Motor neuron (in vitro differentiated cells): ENCODE data around the gene SRPK3. TPM values are rescaled to one million over a fixed set of nuclear protein-coding genes. Genes with fewer than 3 reads are reported as not detected.

ENCODE experiments used
- ATAC-seq, 8 experiments: fragments of 200-7000 bp; cut with Tn5 transposase; replicated peaks in 6 of 8; 2 replicates each; pipeline ENCODE4 v1.8.0; 2021; ENCODE audit warnings: mild to moderate bottlenecking in 8 of 8, moderate library complexity in 8 of 8
- H3K27ac ChIP-seq, 2 donors: fragments of 250-450 bp; sonication (Bioruptor Pico); 2 replicates each; pipeline ENCODE4 v1.9.0; 2021; ENCODE audit warnings: antibody characterized with exemption in 2 of 2, mild to moderate bottlenecking in 2 of 2, moderate library complexity in 1 of 2
- H3K4me1 ChIP-seq, 2 donors: fragments of 250-450 bp; sonication (Bioruptor Pico); replicated peaks in 1 of 2; 2 replicates each; pipeline ENCODE4 v1.6.1; 2021; ENCODE audit warnings: antibody characterized with exemption in 2 of 2, mild to moderate bottlenecking in 2 of 2, moderate library complexity in 1 of 2
- H3K4me3 ChIP-seq, 5 donors: fragments of 250-450 bp; sonication (Bioruptor Pico); 2 replicates each; pipeline ENCODE4 v1.9.0; 2021; ENCODE audit warnings: antibody characterized with exemption in 5 of 5, mild to moderate bottlenecking in 5 of 5, moderate library complexity in 4 of 5
- WGBS, 10 experiments: fragments of 450-650 bp; shearing (Covaris generic); methylation state at CpG; one replicate each; pipeline ENCODE4 v1.0.0; 2022; 5-methylcytosine and 5-hydroxymethylcytosine counted together
- in situ Hi-C, 9 experiments: fragments of 400-800 bp; cut with MboI; loops; one replicate each; pipeline ENCODE4 v1.15.0; 2021; ENCODE audit warnings: low sequenced_read_pairs in 9 of 9, low pct_unique_long_range_greater_than_20kb in 2 of 9; ENCODE audit not compliant: unreplicated experiment in 9 of 9
- total RNA-seq, 8 experiments: library from RNA; unstranded; fragments of 300-600 nt; gene quantifications; 2 replicates each; pipeline versions ENCODE4 v1.2.3 to v1.2.4, GENCODE V29; 2022

SRPK3 gene
- total RNA-seq, 8 experiments from 2014 or later, result 0.51 to 5.0 (median 0.93) TPM

- no peak for ATAC-seq
- Histone ChIP-seq H3K4me3 (no peak overlapping the region), H3K27ac (no peak overlapping the region), H3K4me1 (peaks cover 27 to 30% of the 10 kb centered on the region in 2 donors)
- WGBS, 10 experiments, result 63% methylated on average over 10 of the region's 23 CpGs; no CpG with 5 or more reads in 9 of the 10 experiments
- in situ Hi-C loops, result no loop called here
These were observed 11.5 kb upstream of the SRPK3 start for GRCh38 chrX:153769158-153769864.

DNA sequence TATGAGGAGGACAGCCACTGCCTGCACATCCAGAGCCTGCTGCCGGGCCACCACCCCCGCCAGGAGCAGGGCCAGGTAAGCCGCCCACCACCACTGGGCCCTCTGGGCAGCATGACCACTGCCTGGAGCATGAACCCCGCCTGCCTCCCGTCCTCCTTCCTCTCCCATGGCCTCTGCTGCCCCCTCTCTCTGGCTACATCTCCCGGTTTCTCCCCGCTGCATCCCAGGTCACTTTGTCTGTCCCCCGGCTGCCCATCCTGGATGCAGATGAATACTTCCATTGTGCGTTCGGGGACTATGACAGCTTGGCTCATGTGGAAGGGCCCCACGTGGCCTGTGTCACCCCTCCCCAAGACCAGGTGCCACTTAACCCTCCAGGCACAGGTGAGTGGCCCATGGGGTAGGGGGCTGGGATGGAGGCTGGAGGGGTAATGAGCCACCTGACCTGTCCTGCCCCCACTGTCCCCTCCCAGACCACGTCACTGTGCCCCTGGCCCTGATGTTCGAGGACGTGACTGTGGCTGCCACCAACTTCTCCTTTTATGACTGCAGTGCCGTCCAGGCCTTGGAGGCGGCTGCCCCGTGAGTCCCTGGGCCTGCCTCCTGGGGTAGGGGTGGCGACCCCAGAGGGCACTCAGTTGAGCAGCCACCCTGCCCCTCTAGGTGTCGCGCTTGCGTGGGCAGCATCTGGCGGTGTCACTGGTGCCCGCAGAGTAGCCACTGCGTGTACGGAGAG is 10.8 kb upstream of the SRPK3 start:
- H3K4me1 ChIP-seq, result peaks cover 20 to 22% of the 10 kb centered on the region in 2 donors
- no peak for ATAC-seq
- no peak overlapping the region for H3K27ac ChIP-seq
- in situ Hi-C loops, result no loop called here
- whole genome bisulfite sequencing, 10 experiments, result 61% methylated on average over 6 of the region's 25 CpGs; no CpG with 5 or more reads in 9 of the 10 experiments
- H3K4me3 ChIP-seq, result no peak overlapping the region

- WGBS, 10 experiments, result 17 to 20% methylated on average over 1 of the region's 18 CpGs; no CpG with 5 or more reads in 8 of the 10 experiments
- no peak for ATAC-seq
- no peak overlapping the region for H3K4me3 ChIP-seq
- H3K27ac ChIP-seq, result no peak overlapping the region
- peaks cover 14 to 15% of the 10 kb centered on the region in 2 donors for H3K4me1 ChIP-seq
- in situ Hi-C loops, result no loop called here
These were observed 10.0 kb upstream of the SRPK3 start for GRCh38 chrX:153770601-153771414.

GRCh38 chrX:153771415-153772315 is 9.2 kb upstream of the SRPK3 start:
- WGBS, 10 experiments, result no CpG with 5 or more reads among the region's 37 CpGs
- in situ Hi-C loops, result no loop called here
- peaks cover 6% of the 10 kb centered on the region in 2 donors for H3K4me1 ChIP-seq
- no peak overlapping the region for H3K27ac ChIP-seq
- ATAC-seq, result no peak
- no peak overlapping the region for H3K4me3 ChIP-seq

DNA sequence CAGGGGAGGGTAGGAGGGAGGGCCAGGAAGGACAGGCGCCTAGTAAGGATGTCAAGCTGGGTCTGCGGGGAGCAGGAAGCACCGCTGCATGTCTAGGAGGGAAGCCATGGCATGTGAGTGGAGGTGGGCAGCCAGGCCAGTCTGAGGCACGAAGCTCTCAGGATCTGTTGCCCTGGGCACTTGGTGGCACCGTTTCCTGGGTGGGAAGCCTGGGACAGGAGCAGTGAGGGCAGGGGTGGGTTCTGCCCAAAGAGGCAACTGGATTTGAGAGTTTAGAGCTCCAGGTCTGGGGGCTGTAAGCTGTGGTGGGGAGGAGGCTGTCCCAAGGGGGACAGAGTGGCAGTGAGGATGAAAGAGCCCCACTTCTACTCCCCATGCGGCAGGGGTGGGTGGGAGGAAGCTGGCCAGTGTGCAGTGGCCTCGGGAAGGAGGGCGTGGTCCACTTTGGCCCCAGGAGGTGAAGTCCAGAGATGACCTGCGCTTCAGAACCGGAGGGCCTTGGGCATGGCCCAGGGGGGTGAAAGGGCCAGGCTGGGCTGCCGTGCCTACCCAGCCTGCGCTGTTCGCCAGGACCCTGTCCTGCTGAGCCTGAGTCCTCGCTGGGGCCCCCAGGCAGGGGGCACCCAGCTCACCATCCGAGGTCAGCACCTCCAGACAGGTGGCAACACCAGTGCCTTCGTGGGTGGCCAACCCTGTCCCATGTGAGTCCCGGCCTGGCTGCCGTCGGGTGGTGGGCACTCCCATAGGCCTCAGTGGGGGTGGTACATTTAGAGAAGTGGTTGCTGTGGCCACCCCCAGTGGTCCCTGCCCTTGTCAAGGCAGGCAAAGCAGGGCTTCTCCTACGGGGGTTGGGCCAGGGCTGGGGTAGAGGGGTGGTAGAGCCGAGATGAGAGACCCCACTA is 8.3 kb upstream of the SRPK3 start:
- ATAC-seq, result no peak
- Histone ChIP-seq H3K4me1 (peaks cover 0 to 2% of the 10 kb centered on the region in 2 donors), H3K4me3 (no peak overlapping the region), H3K27ac (no peak overlapping the region)
- in situ Hi-C loops, result no loop called here
- WGBS, 10 experiments, result 40 to 100% methylated on average over 2 of the region's 21 CpGs; no CpG with 5 or more reads in 8 of the 10 experiments

GRCh38 chrX:153773218-153773611 is 7.6 kb upstream of the SRPK3 start:
- Histone ChIP-seq H3K27ac (no peak overlapping the region), H3K4me1 (peaks cover 0 to 2% of the 10 kb centered on the region in 2 donors), H3K4me3 (no peak overlapping the region)
- no peak for ATAC-seq
- in situ Hi-C loops, result no loop called here
- 27% methylated on average over 2 of the region's 23 CpGs; no CpG with 5 or more reads in 9 of the 10 experiments for WGBS, 10 experiments

DNA sequence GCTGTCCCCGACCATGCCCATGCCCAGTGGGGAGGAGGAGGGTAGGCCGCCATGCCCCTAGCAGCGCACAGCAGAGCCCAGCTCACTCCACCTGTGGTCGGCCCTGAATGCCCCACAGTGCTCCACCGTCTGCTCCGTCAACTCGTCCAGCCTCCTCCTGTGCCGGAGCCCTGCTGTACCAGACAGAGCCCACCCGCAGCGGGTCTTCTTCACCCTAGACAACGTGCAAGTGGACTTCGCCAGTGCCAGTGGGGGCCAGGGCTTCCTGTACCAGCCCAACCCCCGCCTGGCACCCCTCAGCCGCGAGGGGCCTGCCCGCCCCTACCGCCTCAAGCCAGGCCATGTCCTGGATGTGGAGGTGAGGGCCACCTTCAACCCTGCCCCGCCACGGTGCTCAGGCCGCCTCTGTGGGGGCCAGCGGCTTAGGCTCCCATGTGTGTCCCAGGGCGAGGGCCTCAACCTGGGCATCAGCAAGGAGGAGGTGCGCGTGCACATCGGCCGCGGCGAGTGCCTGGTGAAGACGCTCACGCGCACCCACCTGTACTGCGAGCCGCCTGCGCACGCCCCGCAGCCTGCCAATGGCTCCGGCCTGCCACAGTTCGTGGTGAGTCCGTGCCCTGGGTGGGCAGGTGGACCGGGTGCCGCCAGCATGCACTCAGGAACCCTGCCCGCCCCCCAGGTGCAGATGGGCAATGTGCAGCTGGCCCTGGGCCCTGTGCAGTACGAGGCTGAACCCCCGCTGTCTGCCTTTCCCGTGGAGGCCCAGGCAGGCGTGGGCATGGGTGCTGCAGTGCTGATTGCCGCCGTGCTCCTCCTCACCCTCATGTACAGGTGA is 6.9 kb upstream of the SRPK3 start:
- in situ Hi-C loops, result no loop called here

DNA sequence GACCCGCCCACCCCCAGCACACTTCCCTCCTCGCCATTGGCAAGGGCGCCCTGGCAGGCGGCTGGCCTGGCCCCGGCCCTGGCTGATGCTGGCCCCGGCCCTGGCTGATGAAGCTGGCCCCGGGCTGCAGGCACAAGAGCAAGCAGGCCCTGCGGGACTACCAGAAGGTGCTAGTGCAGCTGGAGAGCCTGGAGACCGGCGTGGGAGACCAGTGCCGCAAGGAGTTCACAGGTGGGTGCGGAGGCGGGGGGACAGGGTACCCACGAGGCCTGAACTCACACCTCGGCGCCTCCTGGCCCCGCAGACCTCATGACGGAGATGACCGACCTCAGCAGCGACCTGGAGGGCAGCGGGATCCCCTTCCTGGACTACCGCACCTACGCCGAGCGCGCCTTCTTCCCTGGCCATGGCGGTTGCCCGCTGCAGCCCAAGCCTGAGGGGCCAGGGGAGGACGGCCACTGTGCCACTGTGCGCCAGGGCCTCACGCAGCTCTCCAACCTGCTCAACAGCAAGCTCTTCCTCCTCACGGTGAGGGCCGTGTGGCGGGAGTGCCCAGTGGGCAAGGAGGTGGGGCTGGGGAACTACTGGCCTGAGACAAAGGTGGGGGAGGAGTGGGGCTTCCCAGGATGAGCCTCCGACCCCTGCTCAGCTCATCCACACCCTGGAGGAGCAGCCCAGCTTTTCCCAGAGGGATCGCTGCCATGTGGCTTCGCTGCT is 6.1 kb upstream of the SRPK3 start:
- Histone ChIP-seq H3K4me3 (no peak overlapping the region), H3K27ac (no peak overlapping the region), H3K4me1 (peaks cover under 1 to 6% of the 10 kb centered on the region in 2 donors)
- no CpG with 5 or more reads among the region's 37 CpGs for WGBS, 10 experiments
- ATAC-seq, result peak in 2 of 8 experiments; percentile 8 to 24
- in situ Hi-C loops, result no loop called here

More for the DNA sequence above, 6.9 kb upstream of the SRPK3 start:
- Histone ChIP-seq H3K27ac (no peak overlapping the region), H3K4me3 (no peak overlapping the region), H3K4me1 (peaks cover 0 to 2% of the 10 kb centered on the region in 2 donors)
- no CpG with 5 or more reads among the region's 48 CpGs for WGBS, 10 experiments
- ATAC-seq, result no peak

- H3K4me1 ChIP-seq, result peaks cover 9 to 11% of the 10 kb centered on the region in 2 donors
- H3K4me3 ChIP-seq, result no peak overlapping the region
- peak in 1 of 8 experiments; percentile 9 for ATAC-seq
- WGBS, 10 experiments, result 69% methylated on average over 2 of the region's 42 CpGs; no CpG with 5 or more reads in 9 of the 10 experiments
- no peak overlapping the region for H3K27ac ChIP-seq
- in situ Hi-C loops, result no loop called here
These were observed 5.3 kb upstream of the SRPK3 start for GRCh38 chrX:153775293-153776119.

DNA sequence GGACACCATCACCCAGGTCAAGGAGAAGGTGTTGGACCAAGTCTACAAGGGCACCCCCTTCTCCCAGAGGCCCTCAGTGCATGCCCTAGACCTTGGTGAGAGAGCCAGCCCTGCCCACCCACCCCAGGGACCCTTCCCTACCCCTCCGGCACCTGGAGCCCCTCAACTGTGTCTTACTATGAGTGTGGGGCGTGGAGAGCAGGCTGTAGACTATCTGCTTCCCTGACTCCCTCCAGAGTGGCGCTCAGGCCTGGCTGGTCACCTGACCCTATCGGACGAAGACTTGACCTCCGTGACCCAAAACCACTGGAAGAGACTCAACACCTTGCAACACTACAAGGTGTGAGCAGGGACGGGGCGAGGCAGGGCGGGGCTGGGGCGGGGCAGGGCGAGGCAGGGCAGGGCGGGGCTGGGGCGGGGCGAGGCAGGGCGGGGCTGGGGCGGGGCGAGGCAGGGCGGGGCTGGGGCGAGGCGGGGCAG is 4.7 kb upstream of the SRPK3 start:
- ATAC-seq, result no peak
- Histone ChIP-seq H3K27ac (no peak overlapping the region), H3K4me1 (peaks cover 11 to 15% of the 10 kb centered on the region in 2 donors), H3K4me3 (no peak overlapping the region)
- in situ Hi-C loops, result no loop called here
- no CpG with 5 or more reads among the region's 20 CpGs for WGBS, 10 experiments
